Effector memory CD8-positive, alpha-beta T cell (primary cell): ENCODE measurements around the gene CAMKK2.
"Not testable (repeated sequence)": the region's sequence is repeated elsewhere in the genome, so short reads cannot be mapped to it uniquely, and the experiment has no call there.

Experiments used
- ATAC-seq: fragments of 150-1000 bp; cut with Tn5 transposase; replicated peaks from 2 replicates; pipeline ENCODE4 v1.10.0; 2021; ENCODE audit warnings: mild to moderate bottlenecking, moderate library complexity
- DNase-seq, 3 experiments: peaks; one replicate each; pipeline ENCODE4 v3.0.0; 2021
- H3K27ac Mint-ChIP-seq, 2 donors: one replicate each; pipeline ENCODE4 v1.8.0; 2022; ENCODE audit warnings: mild to moderate bottlenecking in 2 of 2, mixed read lengths in 2 of 2, moderate library complexity in 2 of 2
- H3K27me3 Mint-ChIP-seq, 2 donors: one replicate each; pipeline ENCODE4 v1.8.0; 2022; ENCODE audit warnings: mixed read lengths in 2 of 2
- H3K36me3 Mint-ChIP-seq: one replicate; pipeline ENCODE4 v1.8.0; 2022; ENCODE audit warnings: mild to moderate bottlenecking, moderate library complexity, mixed read lengths; ENCODE audit not compliant: insufficient read depth
- H3K4me1 Mint-ChIP-seq, 2 donors: one replicate each; pipeline ENCODE4 v1.8.0; 2022; ENCODE audit warnings: low read depth in 2 of 2, mixed read lengths in 2 of 2
- H3K4me3 Mint-ChIP-seq, 2 donors: one replicate each; pipeline ENCODE4 v1.8.0; 2022; ENCODE audit warnings: mild to moderate bottlenecking in 2 of 2, mixed read lengths in 2 of 2, moderate library complexity in 2 of 2
- H3K9me3 Mint-ChIP-seq, 2 donors: one replicate each; pipeline ENCODE4 v1.8.0; 2022; ENCODE audit warnings: mixed read lengths in 2 of 2

Gene CAMKK2

GRCh38 chr12:121294151-121294889, 2.2 kb downstream of the CAMKK2 start:
- H3K27ac Mint-ChIP-seq: peak overlapping the region; percentile 26 to 31
- no peaks in the 10 kb centered on the region for H3K27me3 Mint-ChIP-seq
- DNase-seq (no peak), ATAC-seq (no peak)
- H3K4me1 Mint-ChIP-seq: peaks cover 11 to 21% of the 10 kb centered on the region in 2 donors
- H3K36me3 Mint-ChIP-seq: peaks cover 19% of the 10 kb centered on the region
- peak overlapping the region; percentile 51 to 52 for H3K4me3 Mint-ChIP-seq
- H3K9me3 Mint-ChIP-seq: no peaks in the 10 kb centered on the region

GRCh38 chr12:121293603-121294002, 2.9 kb downstream of the CAMKK2 start:
- ATAC-seq (no peak), DNase-seq (no peak)
- H3K4me1 Mint-ChIP-seq: peaks cover 11 to 21% of the 10 kb centered on the region in 2 donors
- H3K36me3 Mint-ChIP-seq: peaks cover 19% of the 10 kb centered on the region
- H3K27ac Mint-ChIP-seq: peak overlapping the region; percentile 26 to 31
- H3K27me3 Mint-ChIP-seq: no peaks in the 10 kb centered on the region
- no peaks in the 10 kb centered on the region for H3K9me3 Mint-ChIP-seq
- no peak overlapping the region for H3K4me3 Mint-ChIP-seq

DNA sequence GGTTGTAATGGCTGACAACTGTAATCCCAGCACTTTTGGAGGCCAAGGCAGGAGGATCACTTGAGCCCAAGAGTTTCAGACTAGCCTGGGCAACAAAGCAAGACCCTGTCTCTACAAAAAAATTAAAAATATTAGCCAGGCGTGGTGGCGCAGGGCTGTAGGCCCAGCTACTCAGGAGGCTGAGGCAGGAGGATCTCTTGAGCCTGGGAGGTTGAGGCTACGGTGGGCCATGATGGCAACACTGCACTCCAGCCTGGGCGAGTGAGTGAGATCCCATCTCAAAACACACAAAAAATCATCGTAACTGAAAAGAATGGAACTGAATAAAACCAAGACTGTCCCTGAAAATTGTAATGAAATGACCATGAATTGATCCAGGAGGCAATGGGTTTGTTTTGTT, 6.1 kb downstream of the CAMKK2 start:
- Mint-ChIP-seq H3K4me1 (peaks cover 6 to 14% of the 10 kb centered on the region in 2 donors), H3K27ac (peak overlapping the region in 1 of 2 donors; percentile 51), H3K27me3 (no peaks in the 10 kb centered on the region), H3K9me3 (no peaks in the 10 kb centered on the region), H3K4me3 (no peak overlapping the region), H3K36me3 (peaks cover 14% of the 10 kb centered on the region)
- ATAC-seq (no peak), DNase-seq (no peak)

- H3K27ac Mint-ChIP-seq: peak overlapping the region in 1 of 2 donors; percentile 51
- DNase-seq (no peak), ATAC-seq (no peak)
- H3K36me3 Mint-ChIP-seq: peaks cover 14% of the 10 kb centered on the region
- H3K27me3 Mint-ChIP-seq: no peaks in the 10 kb centered on the region
- H3K9me3 Mint-ChIP-seq: no peaks in the 10 kb centered on the region
- no peak overlapping the region for H3K4me3 Mint-ChIP-seq
- peaks cover 5 to 10% of the 10 kb centered on the region in 2 donors for H3K4me1 Mint-ChIP-seq
Measured at GRCh38 chr12:121289962-121290361, 6.5 kb downstream of the CAMKK2 start.

- H3K9me3 Mint-ChIP-seq: no peaks in the 10 kb centered on the region
Measured at GRCh38 chr12:121288986-121289385, 7.5 kb downstream of the CAMKK2 start.

GRCh38 chr12:121288158-121288845, 8.2 kb downstream of the CAMKK2 start:
- peaks cover 7 to 10% of the 10 kb centered on the region in 2 donors for H3K4me1 Mint-ChIP-seq
- H3K36me3 Mint-ChIP-seq: peaks cover 14% of the 10 kb centered on the region
- H3K27me3 Mint-ChIP-seq: no peaks in the 10 kb centered on the region
- H3K9me3 Mint-ChIP-seq: no peaks in the 10 kb centered on the region
- H3K27ac Mint-ChIP-seq: no peak overlapping the region
- DNase-seq (no peak), ATAC-seq (no peak)
- H3K4me3 Mint-ChIP-seq: no peak overlapping the region

More at GRCh38 chr12:121288986-121289385, 7.5 kb downstream of the CAMKK2 start:
- Mint-ChIP-seq H3K27ac (no peak overlapping the region), H3K4me3 (no peak overlapping the region), H3K27me3 (no peaks in the 10 kb centered on the region), H3K36me3 (peaks cover 14% of the 10 kb centered on the region), H3K4me1 (peaks cover 7 to 10% of the 10 kb centered on the region in 2 donors)
- DNase-seq: no peak
- ATAC-seq: no peak

GRCh38 chr12:121287267-121287954, 9.1 kb downstream of the CAMKK2 start:
- H3K27me3 Mint-ChIP-seq: no peaks in the 10 kb centered on the region
- H3K4me3 Mint-ChIP-seq: no peak overlapping the region
- ATAC-seq: no peak
- H3K27ac Mint-ChIP-seq: no peak overlapping the region
- peaks cover 7 to 10% of the 10 kb centered on the region in 2 donors for H3K4me1 Mint-ChIP-seq
- DNase-seq: no peak
- H3K9me3 Mint-ChIP-seq: no peaks in the 10 kb centered on the region
- peaks cover 14% of the 10 kb centered on the region for H3K36me3 Mint-ChIP-seq

DNA sequence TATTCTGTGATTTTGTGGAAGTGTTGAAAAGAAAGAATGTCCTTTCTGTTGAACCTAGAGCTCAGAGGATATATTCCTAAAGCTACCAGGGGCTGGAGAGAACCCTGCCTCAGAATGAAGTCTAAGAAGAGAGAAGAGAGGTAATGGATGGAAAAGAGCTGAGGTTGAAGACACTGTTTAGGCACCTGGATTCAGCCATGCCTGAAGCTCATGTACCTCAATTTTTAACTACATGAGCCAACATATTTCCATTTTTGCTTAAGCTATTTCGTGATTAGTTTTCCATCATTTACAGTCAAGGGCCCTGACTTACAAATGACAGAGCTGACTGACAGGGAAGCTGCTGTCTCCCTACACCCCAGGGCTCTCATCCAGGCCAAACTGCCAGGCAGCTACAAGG, 10.7 kb downstream of the CAMKK2 start:
- Mint-ChIP-seq H3K27me3 (no peaks in the 10 kb centered on the region), H3K4me1 (peaks cover 7% of the 10 kb centered on the region in 2 donors), H3K36me3 (peaks cover 5% of the 10 kb centered on the region), H3K9me3 (no peaks in the 10 kb centered on the region), H3K27ac (no peak overlapping the region), H3K4me3 (no peak overlapping the region)
- no peak for DNase-seq
- no peak for ATAC-seq

DNA sequence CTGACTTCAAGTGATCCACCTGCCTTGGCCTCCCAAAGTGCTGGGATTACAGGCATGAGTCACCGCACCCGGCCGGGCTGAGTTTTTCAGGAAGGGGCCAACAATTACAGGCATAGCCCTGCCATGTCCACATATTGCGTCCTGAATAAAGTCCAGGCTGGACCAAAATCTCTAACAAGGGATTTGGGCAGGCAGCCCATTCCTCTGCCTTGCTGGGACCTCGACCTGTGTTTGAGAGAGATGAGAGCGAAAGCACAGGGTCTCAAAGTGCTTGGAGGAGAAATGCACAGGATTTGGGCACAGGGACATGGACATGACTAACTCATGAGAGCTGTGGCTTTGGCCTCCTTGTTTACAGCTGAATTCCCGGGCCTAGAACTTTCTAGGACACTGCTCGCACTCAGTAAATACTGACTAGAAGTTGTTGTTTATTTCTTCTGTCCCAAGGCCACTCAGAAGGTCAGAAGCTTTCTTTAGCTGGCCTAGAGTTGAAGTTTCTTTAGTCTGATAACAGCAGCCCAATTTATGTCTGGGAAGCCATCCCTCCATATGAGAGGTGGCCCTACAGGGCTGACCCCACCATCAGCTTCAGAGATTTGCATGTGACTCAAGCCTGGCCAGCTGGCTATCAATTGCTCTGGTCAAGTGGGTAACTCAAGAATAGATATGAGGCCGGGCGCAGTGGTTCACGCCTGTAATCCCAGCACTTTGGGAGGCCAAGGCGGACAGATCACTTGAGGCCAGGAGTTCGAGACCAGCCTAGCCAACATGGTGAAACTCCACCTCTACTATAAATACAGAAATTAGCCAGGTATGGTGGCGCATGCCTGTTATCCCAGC, 11.7 kb downstream of the CAMKK2 start:
- ATAC-seq (no peak), DNase-seq (no peak)
- Mint-ChIP-seq H3K4me3 (no peak overlapping the region), H3K27me3 (no peaks in the 10 kb centered on the region), H3K36me3 (peaks cover 5% of the 10 kb centered on the region), H3K27ac (no peak overlapping the region), H3K9me3 (no peaks in the 10 kb centered on the region), H3K4me1 (peaks cover 4 to 5% of the 10 kb centered on the region in 2 donors)

DNA sequence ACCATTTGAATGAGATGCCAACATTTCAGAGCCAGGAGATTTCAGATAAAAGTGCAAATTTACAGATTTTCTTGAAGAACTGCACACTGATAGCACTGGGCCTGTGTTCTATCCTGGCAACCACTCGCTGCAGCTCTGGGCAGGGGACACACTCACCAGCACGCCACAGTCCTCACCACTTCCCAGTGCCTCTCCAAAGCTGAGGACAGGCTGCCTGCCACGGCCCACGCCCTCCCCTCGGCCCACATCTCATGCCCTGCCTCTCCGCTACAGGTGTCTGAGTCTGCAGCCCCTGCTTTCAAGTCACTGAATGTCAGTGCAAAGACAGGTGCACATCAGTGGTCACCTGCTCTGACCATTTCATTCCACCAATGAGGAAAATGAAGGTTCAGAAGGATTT, 12.7 kb downstream of the CAMKK2 start:
- no peak for DNase-seq

DNA sequence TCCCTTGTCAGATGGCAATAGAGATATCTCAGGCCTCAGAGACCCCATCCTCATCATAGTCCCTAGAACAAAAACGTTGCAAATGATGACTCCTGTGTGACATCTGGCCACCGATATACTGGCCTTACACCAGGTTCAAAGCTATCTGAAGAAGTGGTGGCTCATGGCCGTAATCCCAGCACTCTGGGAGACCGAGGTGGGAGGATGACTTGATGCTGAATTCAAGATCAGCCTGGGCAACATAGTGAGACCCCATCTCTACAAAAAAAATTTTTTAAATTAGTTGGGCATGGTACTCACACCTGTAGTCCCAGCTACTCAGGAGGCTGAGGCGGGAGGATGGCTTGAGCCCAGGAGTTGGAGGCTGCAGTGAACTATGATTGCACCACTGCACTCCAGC, 13.1 kb downstream of the CAMKK2 start:
- Mint-ChIP-seq H3K4me3 (no peak overlapping the region), H3K27me3 (no peaks in the 10 kb centered on the region), H3K9me3 (no peaks in the 10 kb centered on the region), H3K27ac (no peak overlapping the region), H3K36me3 (peaks cover 5% of the 10 kb centered on the region), H3K4me1 (peaks cover 1 to 2% of the 10 kb centered on the region in 2 donors)
- ATAC-seq (no peak), DNase-seq (no peak)

More for the DNA sequence above, 12.7 kb downstream of the CAMKK2 start:
- no peaks in the 10 kb centered on the region for H3K27me3 Mint-ChIP-seq
- H3K4me1 Mint-ChIP-seq: peaks cover 4 to 5% of the 10 kb centered on the region in 2 donors
- H3K36me3 Mint-ChIP-seq: peaks cover 5% of the 10 kb centered on the region
- ATAC-seq: no peak
- no peak overlapping the region for H3K27ac Mint-ChIP-seq
- H3K9me3 Mint-ChIP-seq: no peaks in the 10 kb centered on the region
- H3K4me3 Mint-ChIP-seq: no peak overlapping the region

- not testable (repeated sequence) for H3K27ac Mint-ChIP-seq, H3K36me3 Mint-ChIP-seq
Measured at GRCh38 chr12:121282910-121283309, 13.6 kb downstream of the CAMKK2 start.

More at GRCh38 chr12:121282910-121283309, 13.6 kb downstream of the CAMKK2 start:
- H3K4me1 Mint-ChIP-seq, H3K9me3 Mint-ChIP-seq, H3K4me3 Mint-ChIP-seq, DNase-seq, H3K27me3 Mint-ChIP-seq, ATAC-seq: not testable (repeated sequence)
